Prostate gland (tissue), 2 donors: ENCODE data around the gene NR4A3.

Source experiments
- CTCF ChIP-seq, 4 experiments: fragments of 200-600 bp in 2 of 4; fragments of 450-650 bp in 2 of 4; sonication (generic) in 2 of 4; IDR thresholded peaks; 1 replicate in 3 of 4; 2 replicates in 1 of 4; pipeline ENCODE4 v1.5.1; 2016 to 2019; ENCODE audit warnings: antibody characterized with exemption in 4 of 4, mild to moderate bottlenecking in 2 of 4, moderate library complexity in 2 of 4
- POLR2A ChIP-seq: fragments of 450-650 bp; IDR thresholded peaks from one replicate; pipeline ENCODE4 v1.6.1; 2016; ENCODE audit warnings: antibody characterized with exemption, mild to moderate bottlenecking
- POLR2AphosphoS5 ChIP-seq: sonication (generic); formaldehyde crosslinking; IDR thresholded peaks from one replicate; pipeline ENCODE4 v1.6.1; 2017; ENCODE audit warnings: antibody characterized with exemption

- TF ChIP-seq CTCF (IDR thresholded peaks at IDR 0.05) (no peak), POLR2A (no peak), POLR2AphosphoS5 (no peak)
Measured at GRCh38 chr9:99782962-99783718, 38.5 kb upstream of the NR4A3 start.
